Upper lobe of left lung (tissue), 6 donors: ENCODE data around the gene BLMH. TPM values are rescaled to one million over a fixed set of nuclear protein-coding genes. Genes with fewer than 3 reads are reported as not detected.

Experiments used
- ATAC-seq, 2 donors: fragments of 200-7000 bp; cut with Tn5 transposase; one replicate each; pipeline ENCODE4 v1.9.1; 2022; ENCODE audit warnings: mild to moderate bottlenecking in 2 of 2, moderate library complexity in 2 of 2; ENCODE audit not compliant: low FRiP score in 2 of 2
- DNase-seq, 2 donors: peaks; one replicate each; pipeline ENCODE4 v3.0.0-alpha.2; 2019 to 2020
- H3K27ac ChIP-seq, 4 donors: fragments of 200-600 bp; sonication (generic); one replicate each; pipeline ENCODE4 v1.5.1; 2016 to 2019
- H3K27me3 ChIP-seq, 4 donors: fragments of 200-600 bp; sonication (generic); one replicate each; pipeline ENCODE4 v1.5.1; 2017 to 2019
- H3K36me3 ChIP-seq, 4 donors: fragments of 200-600 bp; sonication (generic); one replicate each; pipeline ENCODE4 v1.5.1; 2016 to 2019
- H3K4me1 ChIP-seq, 4 donors: fragments of 200-600 bp; sonication (generic); one replicate each; pipeline ENCODE4 v1.5.1; 2018 to 2019
- H3K4me3 ChIP-seq, 4 donors: fragments of 200-600 bp; sonication (generic); one replicate each; pipeline ENCODE4 v1.5.1; 2017 to 2019; ENCODE audit warnings: mild to moderate bottlenecking in 2 of 4, moderate library complexity in 1 of 4
- H3K9me3 ChIP-seq, 4 donors: fragments of 200-600 bp; sonication (generic); one replicate each; pipeline ENCODE4 v1.5.1; 2018 to 2019
- CTCF ChIP-seq, 6 experiments: fragments of 450-650 bp in 4 of 6; fragments of 200-600 bp in 2 of 6; sonication (generic) in 2 of 6; IDR thresholded peaks; one replicate each; pipeline ENCODE4 v1.5.1; 2016 to 2019; ENCODE audit warnings: antibody characterized with exemption in 6 of 6
- EP300 ChIP-seq, 4 donors: sonication (generic); formaldehyde crosslinking; IDR thresholded peaks; one replicate each; pipeline ENCODE4 v1.5.1; 2017; ENCODE audit warnings: antibody characterized with exemption in 4 of 4, control low read depth in 2 of 4
- POLR2A ChIP-seq, 4 donors: fragments of 450-650 bp; IDR thresholded peaks; one replicate each; pipeline ENCODE4 v1.5.1; 2016 to 2017; ENCODE audit warnings: antibody characterized with exemption in 4 of 4, mild to moderate bottlenecking in 2 of 4
- POLR2AphosphoS5 ChIP-seq, 2 donors: sonication (generic); formaldehyde crosslinking; IDR thresholded peaks; one replicate each; pipeline ENCODE4 v1.5.1; 2017; ENCODE audit warnings: antibody characterized with exemption in 2 of 2
- WGBS, 2 donors: methylation state at CpG; one replicate each; pipeline ENCODE4 v1.1.5; 2017 to 2018; 5-methylcytosine and 5-hydroxymethylcytosine counted together
- total RNA-seq, 6 donors: library from RNA; depleted of rRNA in 4 of 6; stranded (reverse); fragments of >200 nt in 4 of 6; gene quantifications; one replicate each; pipeline versions ENCODE4 v1.1.0 to v1.2.1, GENCODE V29; 2016 to 2021
- donor health status: DM: no; HTN: no; CAD: no; lungs with moderate emphysema.
- donor health status: DM: no; HTN: yes; CAD: no; lungs with severe emphysema.

BLMH gene
- total RNA-seq, 6 donors from 2014 or later: 16.4 to 33.6 (median 22.4) TPM

GRCh38 chr17:30256756-30257506, 34.8 kb downstream of the BLMH start:
- Histone ChIP-seq H3K36me3 (peaks cover 3 to 28% (median 9%) of the 10 kb centered on the region in 4 donors), H3K4me1 (peaks cover 0 to 20% (median 4%) of the 10 kb centered on the region in 4 donors), H3K27me3 (no peaks in the 10 kb centered on the region), H3K27ac (peak overlapping the region in 2 of 4 donors; percentile 64 to 66), H3K9me3 (no peaks in the 10 kb centered on the region), H3K4me3 (no peak overlapping the region)
- 72 to 73% methylated on average over 5 of the region's 5 CpGs for WGBS, 2 donors
- DNase-seq (no peak), ATAC-seq (no peak)
- peak in 2 of 4 donors; percentile 24 to 75 for TF ChIP-seq EP300 (IDR thresholded peaks at IDR 0.05)
- TF ChIP-seq CTCF (IDR thresholded peaks at IDR 0.05): no peak

- TF ChIP-seq POLR2A (IDR thresholded peaks at IDR 0.05) (no peak), POLR2AphosphoS5 (IDR thresholded peaks at IDR 0.05) (no peak), EP300 (IDR thresholded peaks at IDR 0.05) (no peak), CTCF (IDR thresholded peaks at IDR 0.05) (no peak)
- H3K4me3 ChIP-seq: no peak overlapping the region
Observed at GRCh38 chr17:30254150-30254549, 37.6 kb downstream of the BLMH start.

GRCh38 chr17:30253312-30253711, 38.4 kb downstream of the BLMH start:
- Histone ChIP-seq H3K4me1 (peaks cover 0 to 13% (median 4%) of the 10 kb centered on the region in 4 donors), H3K4me3 (no peak overlapping the region), H3K27ac (peak overlapping the region in 2 of 4 donors; percentile 52 to 71), H3K9me3 (no peaks in the 10 kb centered on the region), H3K36me3 (peaks cover 4 to 24% (median 16%) of the 10 kb centered on the region in 4 donors), H3K27me3 (no peaks in the 10 kb centered on the region)
- DNase-seq: no peak
- TF ChIP-seq POLR2A (IDR thresholded peaks at IDR 0.05) (no peak), EP300 (IDR thresholded peaks at IDR 0.05) (no peak), CTCF (IDR thresholded peaks at IDR 0.05) (no peak), POLR2AphosphoS5 (IDR thresholded peaks at IDR 0.05) (no peak)
- WGBS, 2 donors: 59 to 84% methylated on average over 7 of the region's 7 CpGs
- no peak for ATAC-seq

More at GRCh38 chr17:30254150-30254549, 37.6 kb downstream of the BLMH start:
- ATAC-seq: no peak
- no peak for DNase-seq
- H3K36me3 ChIP-seq: peaks cover 0 to 17% (median 10%) of the 10 kb centered on the region in 4 donors
- H3K27ac ChIP-seq: peak overlapping the region in 1 of 4 donors; percentile 71
- WGBS, 2 donors: 88 to 93% methylated on average over 1 of the region's 1 CpG
- no peaks in the 10 kb centered on the region for H3K9me3 ChIP-seq
- peaks cover 0 to 20% (median 4%) of the 10 kb centered on the region in 4 donors for H3K4me1 ChIP-seq
- no peaks in the 10 kb centered on the region for H3K27me3 ChIP-seq

- no peak for DNase-seq
- no peak overlapping the region for H3K4me3 ChIP-seq
- no peaks in the 10 kb centered on the region for H3K9me3 ChIP-seq
- TF ChIP-seq EP300 (IDR thresholded peaks at IDR 0.05): no peak
- no peak for TF ChIP-seq POLR2A (IDR thresholded peaks at IDR 0.05)
- H3K27me3 ChIP-seq: no peaks in the 10 kb centered on the region
- H3K27ac ChIP-seq: peak overlapping the region in 2 of 4 donors; percentile 52 to 71
- peaks cover 4 to 27% (median 18%) of the 10 kb centered on the region in 4 donors for H3K36me3 ChIP-seq
- no peak for ATAC-seq
- H3K4me1 ChIP-seq: peaks cover 0 to 11% (median 6%) of the 10 kb centered on the region in 4 donors
Observed at GRCh38 chr17:30251931-30252330, 39.8 kb downstream of the BLMH start.

GRCh38 chr17:30249460-30249859, 42.3 kb downstream of the BLMH start:
- Histone ChIP-seq H3K9me3 (no peaks in the 10 kb centered on the region), H3K4me1 (peaks cover 0 to 6% (median 1%) of the 10 kb centered on the region in 4 donors), H3K27ac (peak overlapping the region in 1 of 4 donors; percentile 8), H3K4me3 (no peak overlapping the region), H3K27me3 (no peaks in the 10 kb centered on the region), H3K36me3 (peaks cover 4 to 27% (median 17%) of the 10 kb centered on the region in 4 donors)
- WGBS, 2 donors: 92 to 95% methylated on average over 5 of the region's 5 CpGs
- DNase-seq (no peak), ATAC-seq (no peak)
- TF ChIP-seq POLR2A (IDR thresholded peaks at IDR 0.05): no peak
- no peak for TF ChIP-seq POLR2AphosphoS5 (IDR thresholded peaks at IDR 0.05)
- no peak for TF ChIP-seq EP300 (IDR thresholded peaks at IDR 0.05)
- no peak for TF ChIP-seq CTCF (IDR thresholded peaks at IDR 0.05)
